DND-41 (cell line): ENCODE measurements around the gene MAP3K12.

Experiments
- ATAC-seq: fragments of 200-7000 bp; cut with Tn5 transposase; 3 replicates; pipeline ENCODE4 v1.9.1; 2021; ENCODE audit warnings: low read depth; ENCODE audit not compliant: insufficient read depth
- DNase-seq: peaks from one replicate; pipeline ENCODE4 v3.0.0-alpha.2; 2020
- H2AFZ ChIP-seq: 2 replicates; pipeline ENCODE4 v1.6.0; 2012; ENCODE audit warnings: low read depth, low read length
- H3K27ac ChIP-seq: 2 replicates; pipeline ENCODE4 v1.5.1; 2012; ENCODE audit warnings: low read length, inconsistent platforms
- H3K27me3 ChIP-seq: fragments of 200-600 bp; sonication (generic); 2 replicates; pipeline ENCODE4 v1.6.0; 2012; ENCODE audit warnings: low read length, mild to moderate bottlenecking, inconsistent platforms; ENCODE audit not compliant: insufficient read depth, poor library complexity
- H3K36me3 ChIP-seq: 2 replicates; pipeline ENCODE4 v1.5.1; 2012; ENCODE audit warnings: low read length, inconsistent platforms; ENCODE audit not compliant: insufficient read depth
- H3K4me1 ChIP-seq: 2 replicates; pipeline ENCODE4 v1.5.1; 2012; ENCODE audit warnings: mild to moderate bottlenecking, low read length; ENCODE audit not compliant: insufficient read depth
- H3K4me2 ChIP-seq: 2 replicates; pipeline ENCODE4 v1.6.0; 2012; ENCODE audit warnings: mild to moderate bottlenecking, moderate library complexity, low read length, inconsistent platforms; ENCODE audit not compliant: insufficient read depth
- H3K4me3 ChIP-seq, 2 experiments: fragments of 200-600 bp in 1 of 2; shearing (Covaris generic) in 1 of 2; 2 replicates each; pipeline ENCODE4 v1.5.1; 2012 to 2016; ENCODE audit warnings: inconsistent platforms in 2 of 2, low read length in 2 of 2, mild to moderate bottlenecking in 2 of 2, low read depth in 1 of 2, moderate library complexity in 1 of 2
- H3K79me2 ChIP-seq: 2 replicates; pipeline ENCODE4 v1.6.0; 2012; ENCODE audit warnings: low read length, inconsistent platforms; ENCODE audit not compliant: insufficient read depth
- H3K9ac ChIP-seq: 2 replicates; pipeline ENCODE4 v1.6.0; 2012; ENCODE audit warnings: low read depth, mild to moderate bottlenecking, inconsistent platforms, low read length, moderate library complexity
- H3K9me3 ChIP-seq: 2 replicates; pipeline ENCODE4 v1.5.1; 2012; ENCODE audit warnings: low read length, moderate library complexity, mild to moderate bottlenecking, inconsistent platforms; ENCODE audit not compliant: insufficient read depth, severe bottlenecking
- H4K20me1 ChIP-seq: 2 replicates; pipeline ENCODE4 v1.6.0; 2012; ENCODE audit warnings: low read length; ENCODE audit not compliant: insufficient read depth
- EZH2 ChIP-seq: IDR thresholded peaks from 3 replicates; pipeline ENCODE4 v1.6.1; 2012; ENCODE audit warnings: borderline replicate concordance, low read depth, mild to moderate bottlenecking, moderate library complexity, low read length, inconsistent platforms; ENCODE audit not compliant: severe bottlenecking
- TF ChIP-seq, protein P1 (sequence below): IDR thresholded peaks from 2 replicates; pipeline ENCODE4 v1.5.1; 2012; ENCODE audit warnings: borderline replicate concordance, low read length, moderate library complexity, mild to moderate bottlenecking; ENCODE audit not compliant: poor library complexity, severe bottlenecking; ENCODE audit errors: extremely low read depth

Gene MAP3K12

DNA sequence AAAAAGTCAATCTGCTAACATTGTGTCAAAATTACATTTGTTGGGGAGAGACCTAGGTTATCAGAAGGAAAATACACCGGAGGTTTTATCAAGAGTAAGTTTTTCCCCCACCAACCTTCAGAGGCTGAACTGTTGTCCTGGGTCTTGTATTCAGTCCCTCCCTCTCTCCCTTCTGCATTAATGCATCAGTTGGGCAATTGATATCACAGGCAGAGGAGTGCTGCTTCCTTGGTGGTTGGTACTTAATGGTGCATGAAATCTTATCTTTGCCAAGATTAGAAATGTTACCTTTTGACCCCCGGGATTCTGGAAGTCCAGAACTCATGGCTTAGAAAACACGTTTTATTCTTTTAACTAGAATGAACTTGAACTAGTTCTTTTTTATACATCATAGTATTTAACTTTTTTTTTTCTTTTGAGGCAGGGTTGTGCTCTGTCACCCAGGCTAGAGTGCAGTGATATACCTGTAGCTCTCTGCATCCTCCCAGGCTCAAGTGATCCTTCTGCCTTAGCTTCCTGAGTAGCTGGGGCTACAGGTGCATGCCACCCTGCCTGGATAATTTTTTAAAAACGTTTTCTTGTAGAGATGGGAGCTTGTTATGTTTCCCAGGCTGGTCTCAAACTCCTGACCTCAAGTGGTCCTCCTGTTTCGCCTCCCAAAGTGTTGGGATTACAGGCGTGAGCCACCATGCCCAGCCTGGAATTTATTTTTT lies 42.4 kb downstream of the MAP3K12 start:
- no peak for ATAC-seq
- H3K9me3 ChIP-seq: no peaks in the 10 kb centered on the region
- no peaks in the 10 kb centered on the region for H3K27me3 ChIP-seq
- peaks cover 97% of the 10 kb centered on the region for H3K79me2 ChIP-seq
- H4K20me1 ChIP-seq: peaks cover 88% of the 10 kb centered on the region
- DNase-seq: no peak
- TF ChIP-seq EZH2: no peak
- TF ChIP-seq, protein P1, sequence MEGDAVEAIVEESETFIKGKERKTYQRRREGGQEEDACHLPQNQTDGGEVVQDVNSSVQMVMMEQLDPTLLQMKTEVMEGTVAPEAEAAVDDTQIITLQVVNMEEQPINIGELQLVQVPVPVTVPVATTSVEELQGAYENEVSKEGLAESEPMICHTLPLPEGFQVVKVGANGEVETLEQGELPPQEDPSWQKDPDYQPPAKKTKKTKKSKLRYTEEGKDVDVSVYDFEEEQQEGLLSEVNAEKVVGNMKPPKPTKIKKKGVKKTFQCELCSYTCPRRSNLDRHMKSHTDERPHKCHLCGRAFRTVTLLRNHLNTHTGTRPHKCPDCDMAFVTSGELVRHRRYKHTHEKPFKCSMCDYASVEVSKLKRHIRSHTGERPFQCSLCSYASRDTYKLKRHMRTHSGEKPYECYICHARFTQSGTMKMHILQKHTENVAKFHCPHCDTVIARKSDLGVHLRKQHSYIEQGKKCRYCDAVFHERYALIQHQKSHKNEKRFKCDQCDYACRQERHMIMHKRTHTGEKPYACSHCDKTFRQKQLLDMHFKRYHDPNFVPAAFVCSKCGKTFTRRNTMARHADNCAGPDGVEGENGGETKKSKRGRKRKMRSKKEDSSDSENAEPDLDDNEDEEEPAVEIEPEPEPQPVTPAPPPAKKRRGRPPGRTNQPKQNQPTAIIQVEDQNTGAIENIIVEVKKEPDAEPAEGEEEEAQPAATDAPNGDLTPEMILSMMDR: no peak
- H3K9ac ChIP-seq: no peak overlapping the region; the same call in 1 of the 2 replicates
- H2AFZ ChIP-seq: no peak overlapping the region
- peaks cover 37% of the 10 kb centered on the region for H3K4me1 ChIP-seq
- H3K4me2 ChIP-seq: no peak overlapping the region
- H3K4me3 ChIP-seq: no peak overlapping the region
- peaks cover 90% of the 10 kb centered on the region for H3K36me3 ChIP-seq
- H3K27ac ChIP-seq: no peak overlapping the region

DNA sequence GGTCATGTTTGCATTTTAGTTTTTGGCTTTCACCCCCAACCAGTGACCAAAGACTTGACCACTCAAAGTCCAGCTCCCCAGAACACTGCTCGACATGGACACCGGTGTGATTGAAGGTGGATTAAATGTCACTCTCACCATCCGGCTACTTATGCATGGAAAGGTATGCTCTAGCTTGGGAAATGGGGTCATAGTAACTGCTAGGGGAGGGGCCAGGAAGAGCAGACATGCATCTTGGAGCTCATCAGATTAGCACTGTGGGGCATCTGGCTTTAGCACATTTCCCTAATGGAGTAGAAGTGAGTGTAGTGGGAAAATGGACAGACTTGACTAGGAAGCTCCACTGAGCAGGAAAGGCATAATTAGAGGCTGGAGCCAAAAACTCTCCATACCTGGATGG lies 44.6 kb downstream of the MAP3K12 start:
- peaks cover 69% of the 10 kb centered on the region for H3K36me3 ChIP-seq
- no peak overlapping the region; the same call in 1 of the 2 replicates for H3K9ac ChIP-seq
- no peaks in the 10 kb centered on the region for H3K27me3 ChIP-seq
- no peaks in the 10 kb centered on the region for H3K9me3 ChIP-seq
- H3K4me2 ChIP-seq: peak overlapping the region; percentile 69; the same call in 1 of the 2 replicates
- ATAC-seq (no peak), DNase-seq (no peak)
- H3K4me3 ChIP-seq: peak overlapping the region in 1 of 2 experiments; percentile 4; a peak in 1 of 4 replicates
- no peak overlapping the region for H3K27ac ChIP-seq
- peaks cover 81% of the 10 kb centered on the region for H3K79me2 ChIP-seq
- peaks cover 67% of the 10 kb centered on the region for H4K20me1 ChIP-seq
- TF ChIP-seq, protein P1: no peak
- TF ChIP-seq EZH2: no peak
- no peak overlapping the region for H2AFZ ChIP-seq
- peaks cover 46% of the 10 kb centered on the region for H3K4me1 ChIP-seq

DNA sequence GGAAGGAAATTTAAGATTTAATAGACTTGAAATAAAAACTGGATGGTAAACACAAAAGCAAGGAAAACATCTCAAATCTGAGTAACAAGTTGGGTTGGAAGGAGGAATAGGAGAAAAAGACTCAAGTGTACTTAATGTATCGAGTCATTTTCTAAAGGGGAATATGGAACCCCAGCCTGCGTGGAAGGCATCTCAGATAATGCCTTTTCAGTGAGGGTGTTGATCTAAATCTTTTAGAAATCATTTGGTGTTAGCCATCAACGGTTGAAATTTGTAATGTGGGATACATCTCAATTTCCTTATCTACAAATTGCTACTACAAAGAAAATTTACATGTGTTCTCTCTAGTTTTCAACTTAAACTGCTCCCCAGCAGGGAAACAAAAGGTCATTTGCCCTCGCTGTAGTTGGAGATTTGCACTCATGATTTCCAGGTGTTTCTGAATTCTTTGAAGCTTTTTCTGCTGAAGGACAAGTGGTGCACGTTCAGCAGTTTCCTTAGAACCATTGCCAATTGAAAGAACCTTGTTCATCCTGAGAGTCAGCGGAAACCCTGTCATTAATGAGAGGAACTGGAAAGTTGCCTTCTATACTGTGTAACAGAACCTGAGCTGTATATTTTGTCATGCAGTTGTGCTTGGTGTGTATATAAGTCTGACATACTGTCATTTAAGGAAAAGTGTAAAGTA lies 45.2 kb downstream of the MAP3K12 start:
- Histone ChIP-seq H4K20me1 (peaks cover 63% of the 10 kb centered on the region), H3K9me3 (no peaks in the 10 kb centered on the region), H2AFZ (no peak overlapping the region), H3K79me2 (peaks cover 75% of the 10 kb centered on the region), H3K4me3 (peak overlapping the region; percentile 77 to 79; a peak in 2 of 4 replicates), H3K36me3 (peaks cover 63% of the 10 kb centered on the region), H3K27ac (peak overlapping the region; percentile 99; the same call in 1 of the 2 replicates), H3K4me2 (peak overlapping the region; percentile 69), H3K4me1 (peaks cover 46% of the 10 kb centered on the region), H3K9ac (peak overlapping the region; percentile 87), H3K27me3 (no peaks in the 10 kb centered on the region)
- no peak for ATAC-seq
- TF ChIP-seq EZH2: no peak
- TF ChIP-seq, protein P1: no peak
- DNase-seq: no peak
